Breast epithelium (tissue), 4 donors: ENCODE measurements around the gene MYOF. TPM values are rescaled to one million over a fixed set of nuclear protein-coding genes. Genes with fewer than 3 reads are reported as not detected.

Source experiments
- DNase-seq, 2 donors: peaks; one replicate each; pipeline ENCODE4 v3.0.0-alpha.2; 2019; ENCODE audit warnings: low spot score in 2 of 2
- H3K27ac ChIP-seq, 2 donors: fragments of 200-600 bp; sonication (generic) in 1 of 2; one replicate each; pipeline ENCODE4 v1.5.1; 2016 to 2019; ENCODE audit warnings: mild to moderate bottlenecking in 1 of 2
- H3K27me3 ChIP-seq, 2 donors: fragments of 200-600 bp; sonication (generic) in 1 of 2; one replicate each; pipeline versions ENCODE4 v1.5.1 to v1.6.0; 2017 to 2019; ENCODE audit warnings: control low read depth in 1 of 2, mild to moderate bottlenecking in 1 of 2
- H3K36me3 ChIP-seq: fragments of 200-600 bp; one replicate; pipeline ENCODE4 v1.5.1; 2019
- H3K4me1 ChIP-seq, 2 donors: fragments of 200-600 bp; sonication (generic); one replicate each; pipeline ENCODE4 v1.5.1; 2016 to 2019; ENCODE audit warnings: control low read depth in 1 of 2
- H3K4me3 ChIP-seq, 3 donors: fragments of 200-600 bp; sonication (generic); 1 replicate in 2 of 3; 2 replicates in 1 of 3; pipeline ENCODE4 v1.5.1; 2016 to 2019; ENCODE audit warnings: mild to moderate bottlenecking in 3 of 3, moderate library complexity in 2 of 3
- H3K9me3 ChIP-seq, 2 donors: fragments of 200-600 bp; sonication (generic) in 1 of 2; one replicate each; pipeline ENCODE4 v1.5.1; 2016 to 2019; ENCODE audit warnings: control low read depth in 1 of 2
- POLR2A ChIP-seq: fragments of 450-650 bp; IDR thresholded peaks from one replicate; pipeline ENCODE4 v1.6.1; 2016; ENCODE audit warnings: antibody characterized with exemption, mild to moderate bottlenecking, moderate library complexity
- POLR2AphosphoS5 ChIP-seq, 3 donors: sonication (generic); formaldehyde crosslinking; IDR thresholded peaks; one replicate each; pipeline ENCODE4 v1.6.1; 2017; ENCODE audit warnings: antibody characterized with exemption in 3 of 3
- intact Hi-C: fragments of 100-400 bp; cut with DNase I; formaldehyde crosslinking; loops from one replicate; pipeline ENCODE4 v1.15.1; 2023; ENCODE audit warnings: low total_unique reads
- total RNA-seq, 3 donors: library from RNA; depleted of rRNA; stranded (reverse); fragments of >200 nt; gene quantifications; one replicate each; pipeline ENCODE4 v1.1.0, GENCODE V29; 2016
- TF ChIP-seq, protein P1 (sequence below), 3 donors: fragments of 450-650 bp; IDR thresholded peaks; one replicate each; pipeline ENCODE4 v1.5.1; 2016 to 2017; ENCODE audit warnings: antibody characterized with exemption in 3 of 3, mild to moderate bottlenecking in 3 of 3, moderate library complexity in 3 of 3

The MYOF gene
- total RNA-seq, 3 donors from 2014 or later, result 118 to 131 (median 130) TPM

DNA sequence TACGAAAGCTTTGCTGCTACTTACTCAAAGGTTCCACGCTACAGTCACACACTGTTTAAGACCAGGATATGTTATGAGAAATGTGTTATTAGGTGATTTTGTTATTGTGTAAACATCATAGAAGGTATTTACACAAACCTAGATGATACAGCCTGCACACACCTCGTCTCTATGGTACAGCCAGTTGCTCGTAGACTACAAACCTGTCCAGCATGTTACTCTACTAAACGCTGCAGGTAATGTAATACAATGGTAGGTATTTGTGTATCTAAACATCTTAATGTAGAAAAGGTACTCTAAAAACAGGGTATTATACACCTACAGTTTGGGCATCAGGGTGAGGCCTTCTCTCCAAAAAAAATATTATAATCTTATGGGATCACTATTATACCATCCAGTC is 181.2 kb downstream of the MYOF start:
- TF ChIP-seq POLR2A (no peak), POLR2AphosphoS5 (IDR thresholded peaks at IDR 0.05) (no peak)
- TF ChIP-seq, protein P1, sequence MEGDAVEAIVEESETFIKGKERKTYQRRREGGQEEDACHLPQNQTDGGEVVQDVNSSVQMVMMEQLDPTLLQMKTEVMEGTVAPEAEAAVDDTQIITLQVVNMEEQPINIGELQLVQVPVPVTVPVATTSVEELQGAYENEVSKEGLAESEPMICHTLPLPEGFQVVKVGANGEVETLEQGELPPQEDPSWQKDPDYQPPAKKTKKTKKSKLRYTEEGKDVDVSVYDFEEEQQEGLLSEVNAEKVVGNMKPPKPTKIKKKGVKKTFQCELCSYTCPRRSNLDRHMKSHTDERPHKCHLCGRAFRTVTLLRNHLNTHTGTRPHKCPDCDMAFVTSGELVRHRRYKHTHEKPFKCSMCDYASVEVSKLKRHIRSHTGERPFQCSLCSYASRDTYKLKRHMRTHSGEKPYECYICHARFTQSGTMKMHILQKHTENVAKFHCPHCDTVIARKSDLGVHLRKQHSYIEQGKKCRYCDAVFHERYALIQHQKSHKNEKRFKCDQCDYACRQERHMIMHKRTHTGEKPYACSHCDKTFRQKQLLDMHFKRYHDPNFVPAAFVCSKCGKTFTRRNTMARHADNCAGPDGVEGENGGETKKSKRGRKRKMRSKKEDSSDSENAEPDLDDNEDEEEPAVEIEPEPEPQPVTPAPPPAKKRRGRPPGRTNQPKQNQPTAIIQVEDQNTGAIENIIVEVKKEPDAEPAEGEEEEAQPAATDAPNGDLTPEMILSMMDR (IDR thresholded peaks at IDR 0.05), result no peak
- Histone ChIP-seq H3K9me3 (no peaks in the 10 kb centered on the region), H3K4me3 (no peak overlapping the region), H3K27me3 (no peaks in the 10 kb centered on the region), H3K36me3 (no peaks in the 10 kb centered on the region), H3K4me1 (no peaks in the 10 kb centered on the region), H3K27ac (no peak overlapping the region)
- DNase-seq, result no peak
- intact Hi-C loops, result no loop called here

DNA sequence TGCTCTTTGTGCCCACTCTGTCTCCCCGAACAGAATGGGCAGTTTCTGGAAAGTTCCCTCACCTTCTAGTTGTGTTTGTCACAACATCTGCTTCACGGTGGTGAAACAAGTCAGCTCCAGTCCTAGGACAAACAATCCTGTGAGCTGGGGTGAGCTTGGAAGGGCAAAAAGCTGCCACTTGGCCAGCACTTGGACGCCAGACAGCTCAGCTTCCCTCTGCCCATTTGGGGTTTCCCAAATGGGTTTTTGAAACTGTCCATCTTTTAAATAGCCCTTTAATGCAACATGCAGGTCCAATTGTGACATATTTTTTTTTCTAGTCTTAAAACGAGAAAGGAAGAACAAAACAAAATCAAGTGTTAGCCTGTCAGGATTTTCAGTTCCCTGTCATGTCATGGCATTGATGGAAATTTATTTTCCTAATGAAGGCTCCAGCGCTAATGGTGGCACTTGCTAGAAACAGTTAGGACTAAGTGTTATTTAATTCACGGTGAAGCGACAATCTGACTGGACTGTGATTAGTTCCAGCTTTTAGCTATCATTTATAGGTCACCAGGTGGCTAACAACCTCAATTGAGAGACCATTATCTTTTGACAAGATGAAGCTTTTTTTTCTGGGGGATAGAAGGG is 181.7 kb downstream of the MYOF start:
- DNase-seq, result no peak
- Histone ChIP-seq H3K9me3 (no peaks in the 10 kb centered on the region), H3K4me3 (no peak overlapping the region), H3K27me3 (no peaks in the 10 kb centered on the region), H3K36me3 (no peaks in the 10 kb centered on the region), H3K4me1 (no peaks in the 10 kb centered on the region), H3K27ac (no peak overlapping the region)
- TF ChIP-seq POLR2AphosphoS5 (IDR thresholded peaks at IDR 0.05), result no peak
- TF ChIP-seq, protein P1 (IDR thresholded peaks at IDR 0.05), result no peak
- intact Hi-C loops, result no loop called here

DNA sequence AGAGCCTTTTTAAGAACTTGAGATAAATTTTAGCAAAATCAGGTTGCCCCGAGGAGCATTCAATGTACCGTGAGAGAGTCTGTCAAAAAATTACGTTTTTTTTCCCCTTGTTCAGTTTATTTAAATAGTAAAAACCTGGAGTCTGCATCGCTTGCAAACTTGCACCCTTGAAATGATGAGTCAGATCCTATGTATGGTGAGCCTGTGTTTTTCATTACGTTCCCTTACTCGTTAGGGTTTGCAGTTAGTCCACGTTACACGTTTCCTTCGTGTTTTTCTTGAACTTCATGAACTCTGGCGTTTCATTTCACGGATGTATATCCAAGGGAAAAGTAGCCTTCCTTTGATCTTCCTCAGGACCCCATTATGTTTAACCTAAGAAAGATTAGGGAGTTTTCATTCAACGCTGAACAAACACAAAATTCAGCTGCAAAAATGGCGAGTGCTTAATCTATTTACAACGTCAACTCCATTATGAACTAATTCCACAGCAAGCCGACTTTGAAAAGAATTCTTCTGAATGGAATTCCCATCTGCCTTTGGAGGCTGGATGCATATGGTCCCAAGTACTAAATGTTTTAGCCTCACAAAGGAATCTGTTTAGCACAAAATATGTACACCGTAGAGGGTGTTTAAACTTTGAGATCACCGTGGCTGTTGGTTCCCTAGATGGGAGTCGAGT is 182.4 kb downstream of the MYOF start:
- no peak overlapping the region for H3K4me3 ChIP-seq
- no peaks in the 10 kb centered on the region for H3K36me3 ChIP-seq
- no peaks in the 10 kb centered on the region for H3K9me3 ChIP-seq
- no peaks in the 10 kb centered on the region for H3K27me3 ChIP-seq
- TF ChIP-seq, protein P1 (IDR thresholded peaks at IDR 0.05), result no peak
- TF ChIP-seq POLR2AphosphoS5 (IDR thresholded peaks at IDR 0.05), result no peak
- TF ChIP-seq POLR2A, result no peak
- intact Hi-C loops, result no loop called here
- DNase-seq, result no peak
- H3K27ac ChIP-seq, result no peak overlapping the region
- H3K4me1 ChIP-seq, result no peaks in the 10 kb centered on the region

DNA sequence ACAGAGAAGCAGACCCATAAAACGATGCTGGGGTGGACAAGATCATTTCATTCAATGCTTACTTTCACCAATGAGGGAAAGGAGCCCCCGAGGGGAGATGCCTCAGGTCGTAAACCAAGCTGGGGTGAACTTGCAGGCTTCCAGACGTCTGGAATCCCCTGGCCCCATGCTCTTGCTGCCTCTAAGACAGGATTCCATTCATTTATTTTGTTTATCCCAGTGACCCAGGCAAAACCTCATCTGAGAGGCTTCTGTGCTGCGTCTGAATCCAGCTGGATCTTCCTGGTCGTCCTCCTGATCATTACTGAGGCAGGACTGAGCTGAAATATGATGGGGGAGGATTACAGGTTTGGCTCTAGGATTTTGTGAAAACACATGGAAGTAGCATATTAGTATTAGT is 182.9 kb downstream of the MYOF start:
- no peak overlapping the region for H3K4me3 ChIP-seq
- TF ChIP-seq, protein P1 (IDR thresholded peaks at IDR 0.05), result no peak
- no peak for TF ChIP-seq POLR2A
- no peak for TF ChIP-seq POLR2AphosphoS5 (IDR thresholded peaks at IDR 0.05)
- DNase-seq, result no peak
- H3K27ac ChIP-seq, result no peak overlapping the region
- intact Hi-C loops, result no loop called here
- no peaks in the 10 kb centered on the region for H3K27me3 ChIP-seq
- no peaks in the 10 kb centered on the region for H3K9me3 ChIP-seq
- no peaks in the 10 kb centered on the region for H3K36me3 ChIP-seq
- H3K4me1 ChIP-seq, result no peaks in the 10 kb centered on the region

DNA sequence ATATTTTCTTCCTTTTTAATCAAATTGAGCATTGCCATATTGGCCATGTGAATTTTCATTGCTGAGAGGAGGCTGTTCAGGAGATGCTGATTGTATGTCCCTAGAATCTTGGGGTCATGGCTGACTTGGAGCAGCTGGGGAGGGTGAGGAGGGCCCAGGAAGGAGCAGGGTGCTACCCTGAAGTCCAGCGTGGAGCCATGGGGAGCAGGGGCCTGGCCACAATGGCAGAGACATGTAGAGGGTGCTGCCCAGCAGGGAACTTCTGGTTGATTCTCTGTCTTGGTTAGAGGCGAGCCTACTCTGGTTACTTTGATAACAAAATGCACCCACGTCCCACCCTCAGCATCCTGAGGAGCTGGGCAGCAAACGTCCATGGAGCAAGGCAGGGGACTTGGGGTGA is 186.0 kb downstream of the MYOF start:
- Histone ChIP-seq H3K27me3 (no peaks in the 10 kb centered on the region), H3K36me3 (no peaks in the 10 kb centered on the region), H3K4me1 (no peaks in the 10 kb centered on the region), H3K9me3 (no peaks in the 10 kb centered on the region), H3K4me3 (no peak overlapping the region), H3K27ac (no peak overlapping the region)
- TF ChIP-seq, protein P1 (IDR thresholded peaks at IDR 0.05), result no peak
- TF ChIP-seq POLR2A, result no peak
- no peak for TF ChIP-seq POLR2AphosphoS5 (IDR thresholded peaks at IDR 0.05)
- intact Hi-C loops, result no loop called here
- DNase-seq, result no peak
